GM18858 (cell line): ENCODE results near the gene SYN1.

ENCODE experiments used
- ATAC-seq: cut with Tn5 transposase; IDR thresholded peaks from one replicate; pipeline ENCODE4 v1.9.1; 2021; ENCODE audit not compliant: unreplicated experiment

SYN1 gene

GRCh38 chrX:47539860-47540259, 79.8 kb downstream of the SYN1 start:
- ATAC-seq = no peak

GRCh38 chrX:47530049-47530448, 89.6 kb downstream of the SYN1 start:
- ATAC-seq = no peak

GRCh38 chrX:47529548-47529947, 90.1 kb downstream of the SYN1 start:
- no peak for ATAC-seq

- no peak for ATAC-seq
Observed at GRCh38 chrX:47523713-47524166, 95.9 kb downstream of the SYN1 start.

GRCh38 chrX:47523297-47523696, 96.4 kb downstream of the SYN1 start:
- ATAC-seq = no peak
